Peyer's patch (tissue), 4 donors: ENCODE measurements around the gene IL33.

Experiments used
- POLR2A ChIP-seq, 2 donors: fragments of 450-650 bp; IDR thresholded peaks; one replicate each; pipeline ENCODE4 v1.5.1; 2017; ENCODE audit warnings: antibody characterized with exemption in 2 of 2, mild to moderate bottlenecking in 2 of 2, moderate library complexity in 2 of 2
- TF ChIP-seq, protein P1 (sequence below), 6 experiments: fragments of 450-650 bp in 4 of 6; fragments of 200-600 bp in 2 of 6; sonication (generic) in 1 of 6; IDR thresholded peaks; one replicate each; pipeline ENCODE4 v1.5.1; 2017 to 2019; ENCODE audit warnings: antibody characterized with exemption in 6 of 6, mild to moderate bottlenecking in 3 of 6, moderate library complexity in 1 of 6

DNA sequence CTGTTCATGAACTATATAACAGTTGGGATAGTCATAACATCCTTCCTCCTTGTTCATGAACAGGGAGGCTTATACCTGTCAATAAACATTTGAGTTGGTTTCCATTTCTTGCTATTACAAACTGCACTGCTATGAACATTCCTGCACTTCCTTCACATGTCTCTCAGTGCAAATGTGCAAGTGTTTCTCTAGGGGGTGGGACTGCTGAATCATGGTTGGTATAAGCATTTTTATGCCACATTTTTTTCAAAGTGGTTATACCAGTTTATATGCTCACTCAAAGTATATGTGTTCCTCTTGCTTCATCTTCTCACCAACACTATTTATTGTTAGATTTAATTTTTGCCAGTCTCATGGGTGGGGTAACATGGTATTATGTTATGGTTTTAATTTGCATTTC is 86.8 kb downstream of the IL33 start:
- TF ChIP-seq, protein P1, sequence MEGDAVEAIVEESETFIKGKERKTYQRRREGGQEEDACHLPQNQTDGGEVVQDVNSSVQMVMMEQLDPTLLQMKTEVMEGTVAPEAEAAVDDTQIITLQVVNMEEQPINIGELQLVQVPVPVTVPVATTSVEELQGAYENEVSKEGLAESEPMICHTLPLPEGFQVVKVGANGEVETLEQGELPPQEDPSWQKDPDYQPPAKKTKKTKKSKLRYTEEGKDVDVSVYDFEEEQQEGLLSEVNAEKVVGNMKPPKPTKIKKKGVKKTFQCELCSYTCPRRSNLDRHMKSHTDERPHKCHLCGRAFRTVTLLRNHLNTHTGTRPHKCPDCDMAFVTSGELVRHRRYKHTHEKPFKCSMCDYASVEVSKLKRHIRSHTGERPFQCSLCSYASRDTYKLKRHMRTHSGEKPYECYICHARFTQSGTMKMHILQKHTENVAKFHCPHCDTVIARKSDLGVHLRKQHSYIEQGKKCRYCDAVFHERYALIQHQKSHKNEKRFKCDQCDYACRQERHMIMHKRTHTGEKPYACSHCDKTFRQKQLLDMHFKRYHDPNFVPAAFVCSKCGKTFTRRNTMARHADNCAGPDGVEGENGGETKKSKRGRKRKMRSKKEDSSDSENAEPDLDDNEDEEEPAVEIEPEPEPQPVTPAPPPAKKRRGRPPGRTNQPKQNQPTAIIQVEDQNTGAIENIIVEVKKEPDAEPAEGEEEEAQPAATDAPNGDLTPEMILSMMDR (IDR thresholded peaks at IDR 0.05): no peak
- TF ChIP-seq POLR2A (IDR thresholded peaks at IDR 0.05): no peak
